Measurements from ENCODE around the gene RNF157.

The RNF157 gene

DNA sequence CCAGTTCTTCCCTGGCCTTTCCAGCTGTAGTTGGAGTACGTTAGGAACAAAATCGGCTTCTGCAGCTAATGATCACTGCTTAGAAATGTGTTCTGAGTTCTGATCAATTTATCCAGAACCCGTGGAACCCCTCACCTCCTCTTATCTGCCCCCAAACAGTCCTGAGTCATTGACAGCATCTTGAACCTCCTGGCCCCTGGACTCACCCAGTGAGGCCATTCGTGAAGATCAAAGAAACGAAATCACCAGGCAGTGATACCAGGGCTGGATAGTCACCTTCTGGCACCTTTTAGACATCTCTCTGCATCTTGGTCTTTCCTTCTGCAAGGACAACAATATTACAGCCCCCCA lies 119.7 kb downstream of the RNF157 start:
- TF ChIP-seq CTCF (conservative IDR thresholded peaks at IDR 0.05; ENCODE audit: low read depth, low read length): no peak
- no peak for DNase-seq (ENCODE audit: low read depth)
- no peak overlapping the region for H3K4me3 ChIP-seq (ENCODE audit: low read length)

GRCh38 chr17:76119409-76120371 lies 120.6 kb downstream of the RNF157 start:
- no peak for TF ChIP-seq CTCF (conservative IDR thresholded peaks at IDR 0.05; ENCODE audit: low read depth, low read length)
- no peak overlapping the region for H3K4me3 ChIP-seq (ENCODE audit: low read length)
- DNase-seq (ENCODE audit: low read depth): no peak

DNA sequence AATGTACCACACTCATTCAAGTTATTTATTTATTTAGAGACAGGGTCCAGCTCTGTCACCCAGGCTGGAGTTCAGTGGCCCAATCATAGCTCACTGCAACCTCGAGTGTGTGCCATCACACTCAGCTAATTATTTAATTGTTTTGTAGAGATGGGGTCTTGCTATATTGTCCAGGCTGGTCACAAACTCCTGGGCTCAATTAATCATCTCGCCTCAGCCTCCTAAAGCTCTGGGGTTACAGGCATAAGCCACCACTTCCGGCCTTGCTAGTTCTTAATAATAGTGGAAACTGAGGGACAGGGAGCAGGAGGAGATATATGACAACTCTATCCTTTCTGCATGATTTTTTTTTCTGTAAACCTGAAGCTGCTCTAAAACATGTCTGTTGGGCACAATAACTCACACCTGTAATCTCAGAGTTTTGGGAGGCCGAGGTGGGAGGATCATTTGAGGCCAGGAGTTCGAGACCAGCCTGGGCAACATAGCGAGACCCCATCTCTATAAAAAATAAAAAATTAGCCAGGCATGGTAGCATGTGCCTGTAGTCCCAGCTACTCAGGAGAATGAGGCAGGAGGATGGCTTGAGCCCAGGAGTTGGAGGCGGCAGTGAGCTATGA lies 125.0 kb downstream of the RNF157 start:
- DNase-seq (ENCODE audit: low read depth): no peak
- no peak for TF ChIP-seq CTCF (conservative IDR thresholded peaks at IDR 0.05; ENCODE audit: low read depth, low read length)
- H3K4me3 ChIP-seq (ENCODE audit: low read length): no peak overlapping the region

DNA sequence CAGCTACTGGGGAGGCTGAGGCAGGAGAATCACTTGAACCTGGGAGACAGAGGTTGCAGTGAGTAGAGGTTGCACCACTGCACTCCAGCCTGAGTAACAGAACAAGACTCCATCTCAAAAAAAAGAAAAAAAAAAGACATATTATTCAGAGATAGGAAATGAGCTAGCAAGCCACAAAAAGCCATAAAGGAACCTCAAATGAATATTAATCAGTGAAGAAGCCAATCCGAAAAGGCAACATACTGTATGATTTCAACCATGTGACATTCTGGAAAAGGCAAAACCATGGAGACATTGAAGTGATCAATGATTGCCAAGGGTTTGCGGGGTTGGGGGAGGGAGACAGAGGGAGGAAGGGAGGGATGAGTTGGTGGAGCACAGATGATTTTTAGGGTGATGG lies 128.3 kb downstream of the RNF157 start:
- no peak for TF ChIP-seq CTCF (conservative IDR thresholded peaks at IDR 0.05; ENCODE audit: low read depth, low read length)
- H3K4me3 ChIP-seq (ENCODE audit: low read length): no peak overlapping the region
- no peak for DNase-seq (ENCODE audit: low read depth)

- TF ChIP-seq CTCF (conservative IDR thresholded peaks at IDR 0.05; ENCODE audit: low read depth, low read length): peak; percentile 30
- no peak for DNase-seq (ENCODE audit: low read depth)
- no peak overlapping the region for H3K4me3 ChIP-seq (ENCODE audit: low read length)
Measured at GRCh38 chr17:76107509-76107908, 132.8 kb downstream of the RNF157 start.

GRCh38 chr17:76106703-76107102 lies 133.6 kb downstream of the RNF157 start:
- no peak for TF ChIP-seq CTCF (conservative IDR thresholded peaks at IDR 0.05; ENCODE audit: low read depth, low read length)
- no peak for DNase-seq (ENCODE audit: low read depth)
- H3K4me3 ChIP-seq (ENCODE audit: low read length): no peak overlapping the region

DNA sequence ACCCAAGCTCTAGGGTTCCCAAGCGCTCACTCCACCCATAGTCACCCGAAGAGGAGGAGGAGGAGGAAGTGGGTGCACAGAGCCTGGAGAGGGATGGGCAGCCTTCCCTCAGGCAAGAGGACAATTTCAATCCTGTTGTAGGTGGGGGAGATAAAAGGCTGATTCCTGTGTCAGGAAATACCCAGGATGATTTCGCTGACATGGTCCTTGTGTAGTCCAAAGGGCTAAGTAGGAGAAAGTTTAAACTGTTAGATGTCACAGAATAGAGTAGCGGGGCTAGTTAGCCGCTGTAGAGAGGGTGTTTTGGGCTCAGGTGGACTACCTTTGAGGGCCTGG lies 135.4 kb downstream of the RNF157 start:
- no peak overlapping the region for H3K4me3 ChIP-seq (ENCODE audit: low read length)
- DNase-seq (ENCODE audit: low read depth): no peak
- no peak for TF ChIP-seq CTCF (conservative IDR thresholded peaks at IDR 0.05; ENCODE audit: low read depth, low read length)
